Measurements from ENCODE around the gene ZSWIM5. TPM values are rescaled to one million over a fixed set of nuclear protein-coding genes. Genes with fewer than 3 reads are reported as not detected.
"Not testable (repeated sequence)": the region's sequence is repeated elsewhere in the genome, so short reads cannot be mapped to it uniquely, and the experiment has no call there.

Gene ZSWIM5
- total RNA-seq, 3 donors from 2014 or later = 1.6 to 4.5 (median 3.3) TPM

- H3K4me3 ChIP-seq = no peak overlapping the region
- DNase-seq (ENCODE audit: low spot score in 2 of 2) = no peak
- H3K4me1 ChIP-seq = no peaks in the 10 kb centered on the region
- TF ChIP-seq POLR2A (IDR thresholded peaks at IDR 0.05) (no peak), POLR2AphosphoS5 (IDR thresholded peaks at IDR 0.05) (no peak)
- TF ChIP-seq, protein P1, sequence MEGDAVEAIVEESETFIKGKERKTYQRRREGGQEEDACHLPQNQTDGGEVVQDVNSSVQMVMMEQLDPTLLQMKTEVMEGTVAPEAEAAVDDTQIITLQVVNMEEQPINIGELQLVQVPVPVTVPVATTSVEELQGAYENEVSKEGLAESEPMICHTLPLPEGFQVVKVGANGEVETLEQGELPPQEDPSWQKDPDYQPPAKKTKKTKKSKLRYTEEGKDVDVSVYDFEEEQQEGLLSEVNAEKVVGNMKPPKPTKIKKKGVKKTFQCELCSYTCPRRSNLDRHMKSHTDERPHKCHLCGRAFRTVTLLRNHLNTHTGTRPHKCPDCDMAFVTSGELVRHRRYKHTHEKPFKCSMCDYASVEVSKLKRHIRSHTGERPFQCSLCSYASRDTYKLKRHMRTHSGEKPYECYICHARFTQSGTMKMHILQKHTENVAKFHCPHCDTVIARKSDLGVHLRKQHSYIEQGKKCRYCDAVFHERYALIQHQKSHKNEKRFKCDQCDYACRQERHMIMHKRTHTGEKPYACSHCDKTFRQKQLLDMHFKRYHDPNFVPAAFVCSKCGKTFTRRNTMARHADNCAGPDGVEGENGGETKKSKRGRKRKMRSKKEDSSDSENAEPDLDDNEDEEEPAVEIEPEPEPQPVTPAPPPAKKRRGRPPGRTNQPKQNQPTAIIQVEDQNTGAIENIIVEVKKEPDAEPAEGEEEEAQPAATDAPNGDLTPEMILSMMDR (IDR thresholded peaks at IDR 0.05) = no peak
- no peaks in the 10 kb centered on the region for H3K36me3 ChIP-seq
- intact Hi-C loops (cut with DNase I; ENCODE audit: low total_unique reads) = no loop called here
- H3K27ac ChIP-seq = no peak overlapping the region
- no peaks in the 10 kb centered on the region for H3K9me3 ChIP-seq
- no peaks in the 10 kb centered on the region for H3K27me3 ChIP-seq
Observed at GRCh38 chr1:45123358-45123757, 83.0 kb downstream of the ZSWIM5 start.

DNA sequence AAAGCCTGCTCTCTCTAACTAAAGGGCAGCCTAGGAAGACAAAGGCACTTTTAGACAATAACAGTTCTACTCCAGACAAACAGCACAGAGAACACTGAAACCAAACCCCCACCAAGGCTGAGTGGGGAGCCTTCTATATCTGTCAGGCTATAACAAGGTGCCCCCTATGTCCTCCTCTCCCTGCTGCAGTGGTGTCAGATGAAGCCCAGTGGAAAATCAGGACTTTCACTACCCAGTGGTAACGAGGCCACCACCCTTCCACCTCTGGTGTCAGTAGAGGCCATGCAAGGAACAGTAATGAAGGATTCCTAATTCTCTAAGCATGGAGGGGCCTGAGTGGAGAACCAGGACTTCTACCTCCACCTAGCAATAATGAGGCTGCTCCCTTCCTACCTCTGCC lies 83.7 kb downstream of the ZSWIM5 start:
- intact Hi-C loops (cut with DNase I; ENCODE audit: low total_unique reads) = no loop called here
- no peaks in the 10 kb centered on the region for H3K27me3 ChIP-seq
- H3K4me3 ChIP-seq = no peak overlapping the region
- no peak for DNase-seq (ENCODE audit: low spot score in 2 of 2)
- H3K4me1 ChIP-seq = no peaks in the 10 kb centered on the region
- H3K9me3 ChIP-seq = no peaks in the 10 kb centered on the region
- TF ChIP-seq POLR2A (IDR thresholded peaks at IDR 0.05) = no peak
- TF ChIP-seq, protein P1 (IDR thresholded peaks at IDR 0.05) = no peak
- TF ChIP-seq POLR2AphosphoS5 (IDR thresholded peaks at IDR 0.05) = no peak
- H3K27ac ChIP-seq = no peak overlapping the region
- no peaks in the 10 kb centered on the region for H3K36me3 ChIP-seq

DNA sequence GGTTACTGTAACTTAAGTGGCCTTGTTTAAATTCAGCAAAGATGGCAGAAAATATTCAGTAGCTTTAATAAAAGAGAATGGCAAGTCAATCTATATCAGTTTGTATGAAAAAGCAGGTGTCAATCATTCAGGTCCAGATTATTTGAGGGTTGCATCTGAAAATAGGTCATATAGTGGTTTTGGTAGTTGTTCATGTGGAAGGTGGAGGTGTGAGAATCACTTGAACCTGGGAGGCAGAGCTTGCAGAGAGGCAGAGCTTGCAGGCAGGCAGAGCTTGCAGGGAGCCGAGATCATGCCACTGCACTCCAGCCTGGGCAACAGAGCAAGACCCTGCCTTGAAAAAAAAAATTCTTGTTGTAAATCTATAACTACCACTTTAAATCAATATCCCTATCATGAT lies 88.6 kb downstream of the ZSWIM5 start:
- H3K4me3 ChIP-seq = no peak overlapping the region
- no peak for TF ChIP-seq POLR2AphosphoS5 (IDR thresholded peaks at IDR 0.05)
- intact Hi-C loops (cut with DNase I; ENCODE audit: low total_unique reads) = no loop called here
- H3K9me3 ChIP-seq = no peaks in the 10 kb centered on the region
- no peaks in the 10 kb centered on the region for H3K4me1 ChIP-seq
- no peaks in the 10 kb centered on the region for H3K27me3 ChIP-seq
- no peak for DNase-seq (ENCODE audit: low spot score in 2 of 2)
- H3K27ac ChIP-seq = no peak overlapping the region
- no peaks in the 10 kb centered on the region for H3K36me3 ChIP-seq

GRCh38 chr1:45116820-45117219 lies 89.6 kb downstream of the ZSWIM5 start:
- DNase-seq (ENCODE audit: low spot score in 2 of 2) = no peak
- Histone ChIP-seq H3K27ac (no peak overlapping the region), H3K4me1 (no peaks in the 10 kb centered on the region), H3K4me3 (no peak overlapping the region), H3K27me3 (no peaks in the 10 kb centered on the region), H3K9me3 (no peaks in the 10 kb centered on the region), H3K36me3 (no peaks in the 10 kb centered on the region)
- intact Hi-C loops (cut with DNase I; ENCODE audit: low total_unique reads) = no loop called here
- TF ChIP-seq POLR2AphosphoS5 (IDR thresholded peaks at IDR 0.05) = no peak

GRCh38 chr1:45116340-45116739 lies 90.1 kb downstream of the ZSWIM5 start:
- intact Hi-C loops (cut with DNase I; ENCODE audit: low total_unique reads) = no loop called here
- Histone ChIP-seq H3K27me3 (no peaks in the 10 kb centered on the region), H3K36me3 (no peaks in the 10 kb centered on the region), H3K4me3 (no peak overlapping the region), H3K27ac (no peak overlapping the region), H3K9me3 (peaks cover 0 to 3% of the 10 kb centered on the region in 2 donors), H3K4me1 (no peaks in the 10 kb centered on the region)
- TF ChIP-seq POLR2AphosphoS5 (IDR thresholded peaks at IDR 0.05) = no peak
- TF ChIP-seq, protein P1 (IDR thresholded peaks at IDR 0.05) = no peak
- TF ChIP-seq POLR2A (IDR thresholded peaks at IDR 0.05) = no peak
- no peak for DNase-seq (ENCODE audit: low spot score in 2 of 2)

DNA sequence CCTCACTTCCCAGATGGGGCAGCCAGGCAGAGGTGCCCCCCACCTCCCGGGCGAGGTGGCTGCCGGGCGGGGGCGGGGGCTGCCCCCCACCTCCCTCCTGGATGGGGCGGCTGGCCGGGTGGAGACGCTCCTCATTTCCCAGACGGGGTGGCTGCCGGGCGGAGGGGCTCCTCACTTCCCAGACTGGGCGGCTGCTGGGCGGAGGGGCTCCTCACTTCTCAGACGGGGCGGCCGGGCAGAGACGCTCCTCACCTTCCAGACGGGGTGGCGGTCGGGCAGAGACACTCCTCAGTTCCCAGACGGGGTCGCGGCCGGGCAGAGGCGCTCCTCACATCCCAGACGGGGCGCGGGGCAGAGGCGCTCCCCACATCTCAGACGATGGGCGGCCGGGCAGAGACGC lies 91.2 kb downstream of the ZSWIM5 start:
- H3K4me3 ChIP-seq; H3K9me3 ChIP-seq; H3K36me3 ChIP-seq; H3K4me1 ChIP-seq; H3K27ac ChIP-seq; DNase-seq (ENCODE audit: low spot score in 2 of 2); intact Hi-C loops (cut with DNase I; ENCODE audit: low total_unique reads); H3K27me3 ChIP-seq: not testable (repeated sequence)

DNA sequence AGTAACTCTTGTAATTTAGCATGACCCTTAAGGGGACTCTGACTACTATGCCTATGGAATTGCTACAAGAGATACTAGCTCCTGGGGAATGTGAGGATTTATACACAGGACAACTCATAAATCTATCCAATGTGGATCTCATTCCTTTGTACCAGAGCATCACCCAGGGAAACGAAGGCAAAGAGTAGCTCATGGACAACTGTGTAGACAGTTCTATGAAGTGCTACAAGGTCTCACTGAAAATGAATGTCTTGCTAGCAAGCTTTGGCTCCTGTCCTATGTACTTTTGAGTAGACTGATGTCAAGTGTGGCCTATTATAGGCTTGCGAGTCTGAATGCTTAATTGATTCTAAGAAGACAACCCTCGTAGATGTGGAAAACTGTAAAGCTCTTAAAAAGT lies 93.7 kb downstream of the ZSWIM5 start:
- TF ChIP-seq POLR2AphosphoS5 (IDR thresholded peaks at IDR 0.05) = no peak
- TF ChIP-seq POLR2A (IDR thresholded peaks at IDR 0.05) = no peak
- TF ChIP-seq, protein P1 (IDR thresholded peaks at IDR 0.05) = no peak
- DNase-seq (ENCODE audit: low spot score in 2 of 2) = no peak
- Histone ChIP-seq H3K9me3 (peaks cover 0 to 5% of the 10 kb centered on the region in 2 donors), H3K27me3 (no peaks in the 10 kb centered on the region), H3K36me3 (no peaks in the 10 kb centered on the region), H3K27ac (no peak overlapping the region), H3K4me3 (no peak overlapping the region), H3K4me1 (no peaks in the 10 kb centered on the region)
- intact Hi-C loops (cut with DNase I; ENCODE audit: low total_unique reads) = no loop called here

Measured in breast epithelium (tissue), 4 donors.